HG03439 (cell line): ENCODE measurements around the gene INTS4.
"Not testable (repeated sequence)": the region's sequence is repeated elsewhere in the genome, so short reads cannot be mapped to it uniquely, and the experiment has no call there.

Source experiments
- ATAC-seq: cut with Tn5 transposase; IDR thresholded peaks from one replicate; pipeline ENCODE4 v1.9.1; 2021; ENCODE audit warnings: mild to moderate bottlenecking, moderate library complexity; ENCODE audit not compliant: unreplicated experiment

The INTS4 gene

GRCh38 chr11:78025378-78025777 is 30.9 kb upstream of the INTS4 start:
- ATAC-seq, result no peak

- ATAC-seq, result no peak
Observed at GRCh38 chr11:78023426-78023825, 29.0 kb upstream of the INTS4 start.

GRCh38 chr11:78022397-78023396 is 28.2 kb upstream of the INTS4 start, which contains the start of gene KCTD14:
Gene KCTD14, minus strand, starts transcription at chr11:78023276. Its CDS starts 27 bp downstream, at chr11:78023249.
- no peak for ATAC-seq

- ATAC-seq, result no peak
Observed at GRCh38 chr11:78021611-78022010, 27.1 kb upstream of the INTS4 start.

- no peak for ATAC-seq
Observed at GRCh38 chr11:78020246-78020645, 25.8 kb upstream of the INTS4 start.

- ATAC-seq, result no peak
Observed at GRCh38 chr11:78019808-78020207, 25.3 kb upstream of the INTS4 start.

- ATAC-seq, result no peak
Observed at GRCh38 chr11:78015878-78016277, 21.4 kb upstream of the INTS4 start.

- not testable (repeated sequence) for ATAC-seq
Observed at GRCh38 chr11:78014937-78015520, 20.6 kb upstream of the INTS4 start.

- no peak for ATAC-seq
Observed at GRCh38 chr11:78011301-78011700, 16.8 kb upstream of the INTS4 start.

GRCh38 chr11:78010755-78011154 is 16.3 kb upstream of the INTS4 start:
- ATAC-seq, result no peak

GRCh38 chr11:78010304-78010703 is 15.8 kb upstream of the INTS4 start:
- no peak for ATAC-seq

- no peak for ATAC-seq
Observed at GRCh38 chr11:78009062-78009461, 14.6 kb upstream of the INTS4 start.

- ATAC-seq, result no peak
Observed at GRCh38 chr11:78000193-78000592, 5.7 kb upstream of the INTS4 start.

- ATAC-seq, result no peak
Observed at GRCh38 chr11:77999446-78000030, 5.1 kb upstream of the INTS4 start.

GRCh38 chr11:77993902-77994301 is 566 bp downstream of the INTS4 start:
- ATAC-seq, result no peak

- ATAC-seq, result no peak
Observed at GRCh38 chr11:77990981-77991380, 3.5 kb downstream of the INTS4 start.

GRCh38 chr11:77986456-77986855 is 8.0 kb downstream of the INTS4 start:
- ATAC-seq, result not testable (repeated sequence)

- ATAC-seq, result no peak
Observed at GRCh38 chr11:77981346-77981947, 13.0 kb downstream of the INTS4 start.

GRCh38 chr11:77968337-77968736 is 26.1 kb downstream of the INTS4 start:
- no peak for ATAC-seq

- no peak for ATAC-seq
Observed at GRCh38 chr11:77967753-77968152, 26.7 kb downstream of the INTS4 start.

GRCh38 chr11:77967121-77967520 is 27.3 kb downstream of the INTS4 start:
- no peak for ATAC-seq
